Tibial nerve (tissue), 4 donors: ENCODE results near the gene CACYBP.

ENCODE experiments used
- EP300 ChIP-seq, 2 donors: sonication (generic); formaldehyde crosslinking; IDR thresholded peaks; one replicate each; pipeline ENCODE4 v1.6.1; 2017; ENCODE audit warnings: antibody characterized with exemption in 2 of 2, mild to moderate bottlenecking in 1 of 2
- POLR2A ChIP-seq, 2 donors: fragments of 450-650 bp; IDR thresholded peaks; one replicate each; pipeline ENCODE4 v1.6.1; 2017; ENCODE audit warnings: antibody characterized with exemption in 2 of 2, mild to moderate bottlenecking in 2 of 2, moderate library complexity in 2 of 2
- TF ChIP-seq, protein P1 (sequence below), 5 experiments: fragments of 200-600 bp in 3 of 5; fragments of 450-650 bp in 2 of 5; sonication (generic) in 3 of 5; IDR thresholded peaks; one replicate each; pipeline ENCODE4 v1.5.1; 2016 to 2019; ENCODE audit warnings: antibody characterized with exemption in 5 of 5, mild to moderate bottlenecking in 3 of 5, moderate library complexity in 2 of 5

DNA sequence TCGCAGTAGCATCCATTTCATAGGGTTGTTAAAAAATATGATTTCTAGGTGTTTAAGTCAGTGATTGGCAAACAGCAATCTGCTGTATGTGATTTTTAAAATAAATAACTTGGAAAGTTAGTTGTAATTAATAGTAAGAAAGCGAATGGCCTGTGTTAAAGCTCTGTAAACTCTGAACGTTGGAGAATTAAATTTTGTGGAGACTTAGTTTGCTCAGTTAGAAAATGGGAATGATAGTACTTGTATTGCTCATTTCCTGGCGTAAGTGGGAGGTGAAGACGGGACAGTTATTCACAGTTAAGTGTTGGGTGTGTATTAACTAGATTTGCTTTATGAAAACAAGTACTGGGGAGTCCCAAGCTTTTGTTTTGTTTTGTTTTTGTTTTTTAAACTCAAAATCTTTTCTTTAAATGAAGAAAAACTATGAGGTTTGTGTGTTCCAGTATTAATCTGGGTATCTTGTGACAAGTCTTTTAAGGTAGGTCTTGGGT, 995 bp downstream of the CACYBP start:
- TF ChIP-seq, protein P1, sequence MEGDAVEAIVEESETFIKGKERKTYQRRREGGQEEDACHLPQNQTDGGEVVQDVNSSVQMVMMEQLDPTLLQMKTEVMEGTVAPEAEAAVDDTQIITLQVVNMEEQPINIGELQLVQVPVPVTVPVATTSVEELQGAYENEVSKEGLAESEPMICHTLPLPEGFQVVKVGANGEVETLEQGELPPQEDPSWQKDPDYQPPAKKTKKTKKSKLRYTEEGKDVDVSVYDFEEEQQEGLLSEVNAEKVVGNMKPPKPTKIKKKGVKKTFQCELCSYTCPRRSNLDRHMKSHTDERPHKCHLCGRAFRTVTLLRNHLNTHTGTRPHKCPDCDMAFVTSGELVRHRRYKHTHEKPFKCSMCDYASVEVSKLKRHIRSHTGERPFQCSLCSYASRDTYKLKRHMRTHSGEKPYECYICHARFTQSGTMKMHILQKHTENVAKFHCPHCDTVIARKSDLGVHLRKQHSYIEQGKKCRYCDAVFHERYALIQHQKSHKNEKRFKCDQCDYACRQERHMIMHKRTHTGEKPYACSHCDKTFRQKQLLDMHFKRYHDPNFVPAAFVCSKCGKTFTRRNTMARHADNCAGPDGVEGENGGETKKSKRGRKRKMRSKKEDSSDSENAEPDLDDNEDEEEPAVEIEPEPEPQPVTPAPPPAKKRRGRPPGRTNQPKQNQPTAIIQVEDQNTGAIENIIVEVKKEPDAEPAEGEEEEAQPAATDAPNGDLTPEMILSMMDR (IDR thresholded peaks at IDR 0.05) = no peak
- TF ChIP-seq POLR2A (IDR thresholded peaks at IDR 0.05) (no peak), EP300 (IDR thresholded peaks at IDR 0.05) (no peak)
